HS-5 (cell line): ENCODE data around the gene NDC1.
"Not testable (repeated sequence)": the region's sequence is repeated elsewhere in the genome, so short reads cannot be mapped to it uniquely, and the experiment has no call there.

ENCODE experiments used
- DNase-seq: peaks from one replicate; pipeline ENCODE4 v3.0.0-alpha.2; 2012; ENCODE audit warnings: low read depth

The NDC1 gene

GRCh38 chr1:53765657-53766056 is 72.4 kb downstream of the NDC1 start:
- no peak for DNase-seq

- DNase-seq = no peak
These were observed 74.2 kb downstream of the NDC1 start for GRCh38 chr1:53763911-53764310.

GRCh38 chr1:53763461-53763860 is 74.6 kb downstream of the NDC1 start:
- DNase-seq = no peak

- DNase-seq = not testable (repeated sequence)
These were observed 77.6 kb downstream of the NDC1 start for GRCh38 chr1:53760497-53760896.

GRCh38 chr1:53755874-53756273 is 82.2 kb downstream of the NDC1 start:
- no peak for DNase-seq

GRCh38 chr1:53754484-53755312 is 83.4 kb downstream of the NDC1 start:
- DNase-seq = no peak

- no peak for DNase-seq
These were observed 85.8 kb downstream of the NDC1 start for GRCh38 chr1:53752281-53752680.

GRCh38 chr1:53747841-53748240 is 90.3 kb downstream of the NDC1 start:
- DNase-seq = no peak

- no peak for DNase-seq
These were observed 97.4 kb downstream of the NDC1 start for GRCh38 chr1:53740621-53741105.

- peak; percentile 33 for DNase-seq
These were observed 98.9 kb downstream of the NDC1 start, which contains the start of gene GLIS1 for GRCh38 chr1:53739109-53739681. Gene GLIS1 (minus strand): TSS chr1:53739164. CDS start chr1:53738064, 1,100 bp downstream.

- DNase-seq = no peak
These were observed 99.6 kb downstream of the NDC1 start for GRCh38 chr1:53738205-53739108.

GRCh38 chr1:53737648-53738204 is 100.4 kb downstream of the NDC1 start:
- no peak for DNase-seq

GRCh38 chr1:53736290-53736689 is 101.8 kb downstream of the NDC1 start:
- DNase-seq = no peak

- no peak for DNase-seq
These were observed 102.4 kb downstream of the NDC1 start for GRCh38 chr1:53735681-53736080.

GRCh38 chr1:53735261-53735660 is 102.8 kb downstream of the NDC1 start:
- DNase-seq = no peak

GRCh38 chr1:53734650-53735211 is 103.4 kb downstream of the NDC1 start:
- DNase-seq = no peak

GRCh38 chr1:53733975-53734649 is 104.0 kb downstream of the NDC1 start:
- peak; percentile 38 for DNase-seq

GRCh38 chr1:53733447-53733931 is 104.6 kb downstream of the NDC1 start:
- DNase-seq = no peak

- peak; percentile 59 for DNase-seq
These were observed 105.2 kb downstream of the NDC1 start for GRCh38 chr1:53732912-53733317.

GRCh38 chr1:53732409-53732808 is 105.7 kb downstream of the NDC1 start:
- no peak for DNase-seq

- DNase-seq = no peak
These were observed 106.3 kb downstream of the NDC1 start for GRCh38 chr1:53731779-53732305.
